HS-5 (cell line): Measurements from ENCODE around the gene TAS2R1.

Source experiments
- DNase-seq: peaks from one replicate; pipeline ENCODE4 v3.0.0-alpha.2; 2012; ENCODE audit warnings: low read depth

The TAS2R1 gene

DNA sequence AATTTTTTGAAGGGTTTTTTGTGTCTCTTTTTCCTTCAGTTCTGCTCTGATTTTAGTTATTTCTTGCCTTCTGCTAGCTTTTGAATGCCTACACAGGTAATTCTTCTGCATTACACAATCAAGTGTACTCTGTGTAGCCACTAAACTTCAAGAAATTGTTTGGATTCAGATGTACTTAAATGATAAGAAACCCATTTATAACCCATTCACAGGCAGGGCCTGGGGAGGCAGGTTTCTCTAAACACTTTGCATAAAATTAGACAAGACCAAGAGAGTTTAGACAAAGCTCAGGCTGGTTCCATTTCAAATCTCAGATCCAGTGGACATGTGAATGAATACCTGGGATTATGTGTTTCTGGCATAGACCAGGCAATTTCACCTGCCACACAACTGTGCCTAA lies 43.0 kb downstream of the TAS2R1 start:
- no peak for DNase-seq

DNA sequence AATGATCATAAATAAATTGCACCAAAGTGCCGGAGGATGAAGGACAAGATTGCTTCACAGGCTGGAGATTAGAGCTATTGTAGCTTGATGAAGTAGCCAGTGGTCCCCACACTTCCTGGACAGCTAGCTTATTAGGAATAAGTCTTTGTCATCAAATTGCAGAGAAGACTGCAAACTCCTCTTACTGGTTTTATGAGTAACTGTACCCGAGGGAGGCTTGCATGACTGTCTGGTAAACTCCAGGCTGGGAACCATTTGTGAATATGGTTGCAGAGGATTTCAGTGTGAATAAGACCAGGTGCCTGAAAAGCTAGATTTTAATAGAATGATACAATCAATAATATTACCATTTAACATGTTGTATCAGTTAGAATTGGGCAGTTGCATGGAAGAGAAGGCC lies 47.7 kb downstream of the TAS2R1 start:
- no peak for DNase-seq
